HCEC 1CT (cell line): Measurements from ENCODE around the gene CBLC.
A peak's percentile ranks its signal among the peaks of the same experiment; 100 is the strongest.
"Not testable (repeated sequence)": the region's sequence is repeated elsewhere in the genome, so short reads cannot be mapped to it uniquely, and the experiment has no call there.

ENCODE experiments used
- DNase-seq: peaks from one replicate; pipeline ENCODE4 v3.0.0-alpha.2; 2017

Gene CBLC

DNA sequence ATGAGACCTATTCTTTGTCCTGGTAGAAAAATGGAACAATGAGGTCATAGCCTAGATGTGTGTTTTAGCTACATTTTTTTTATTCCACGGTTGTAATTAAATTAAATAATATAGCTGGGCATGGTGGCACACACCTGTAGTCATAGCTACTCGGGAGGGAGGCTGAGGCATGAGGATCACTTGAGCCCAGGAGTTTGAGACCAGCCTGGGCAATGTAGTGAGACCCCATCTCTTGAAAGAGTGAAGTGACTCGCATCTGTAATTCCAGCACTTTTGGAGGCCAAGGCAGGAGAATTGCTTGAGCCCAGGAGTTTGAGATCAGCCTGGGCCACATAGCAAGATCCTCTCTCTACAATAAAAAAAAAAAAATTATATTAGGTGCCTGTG is 11.7 kb upstream of the CBLC start:
- DNase-seq: no peak

DNA sequence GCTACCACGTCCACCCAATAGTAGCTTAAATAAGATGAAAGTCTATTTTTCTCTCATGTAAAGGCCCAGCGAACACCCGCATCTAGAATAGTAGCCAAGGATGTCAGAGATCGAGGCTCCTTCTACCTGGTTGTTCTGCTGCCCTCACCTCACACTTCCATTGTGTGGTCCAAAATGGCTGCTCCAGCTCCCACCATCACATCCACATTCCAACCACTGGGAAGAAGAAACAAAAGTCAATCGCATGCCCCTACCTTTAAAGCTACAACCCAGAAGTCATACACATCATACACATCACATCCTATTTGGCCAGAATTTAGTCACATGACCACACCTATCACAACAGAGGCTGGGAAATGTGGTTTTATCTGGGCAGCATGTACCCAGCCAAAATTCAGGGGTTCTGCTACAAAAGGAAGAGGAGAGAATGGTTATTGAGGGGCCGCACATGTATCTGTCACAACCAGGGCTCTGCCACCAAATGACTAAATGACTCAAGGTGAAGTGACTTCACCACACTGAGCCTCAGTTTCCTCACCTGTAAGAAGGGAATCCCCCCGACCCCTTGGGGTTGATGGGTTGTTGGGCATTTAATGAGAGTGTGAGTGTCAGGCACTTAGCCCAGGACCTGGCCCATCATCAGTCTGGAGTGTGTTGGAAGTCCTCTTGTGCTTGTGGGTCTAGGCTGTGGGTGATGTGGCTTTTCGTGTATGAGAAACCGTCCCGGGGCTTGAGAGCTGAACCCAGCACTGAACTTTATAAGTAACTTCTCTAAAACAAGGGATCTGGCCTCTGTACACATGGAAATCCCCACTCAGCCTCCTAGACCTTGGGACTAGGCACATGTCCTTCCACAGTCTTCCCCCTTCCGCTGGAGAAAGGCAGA is 10.2 kb upstream of the CBLC start:
- DNase-seq: no peak

DNA sequence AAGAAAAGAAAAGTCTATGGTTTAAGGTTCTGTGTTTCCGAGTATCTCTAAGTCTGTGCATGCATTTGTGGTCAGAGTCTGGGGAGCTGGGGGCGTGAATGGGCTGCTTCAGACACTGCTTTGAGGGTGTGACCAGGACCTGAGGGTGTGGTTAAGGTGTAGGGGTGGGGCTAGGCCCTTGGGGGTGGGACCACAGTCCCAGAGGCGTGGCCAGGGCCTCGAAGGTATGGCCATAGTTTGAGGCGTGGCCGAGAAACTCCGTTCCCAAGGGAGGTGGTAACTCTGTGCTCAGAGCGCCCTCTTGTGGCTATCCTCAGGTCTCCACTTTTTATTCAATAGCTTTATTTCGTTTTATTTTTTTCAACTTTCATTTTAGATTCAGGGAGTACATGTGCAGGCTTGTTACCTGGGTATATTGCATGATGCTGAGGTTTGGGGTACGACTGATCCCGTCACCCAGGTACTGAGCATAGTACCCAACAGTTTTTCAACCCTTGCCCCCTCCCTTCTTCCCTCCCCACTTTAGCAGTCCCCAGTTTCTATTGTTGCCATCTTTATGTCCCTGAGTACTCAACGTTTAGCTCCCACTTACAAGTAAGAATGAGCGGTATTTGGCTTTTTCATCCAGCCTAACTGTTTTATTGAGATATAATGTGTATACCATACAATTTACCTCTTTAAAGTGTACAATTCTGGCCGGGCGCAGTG is 7.0 kb upstream of the CBLC start:
- peak; percentile 89 for DNase-seq

DNA sequence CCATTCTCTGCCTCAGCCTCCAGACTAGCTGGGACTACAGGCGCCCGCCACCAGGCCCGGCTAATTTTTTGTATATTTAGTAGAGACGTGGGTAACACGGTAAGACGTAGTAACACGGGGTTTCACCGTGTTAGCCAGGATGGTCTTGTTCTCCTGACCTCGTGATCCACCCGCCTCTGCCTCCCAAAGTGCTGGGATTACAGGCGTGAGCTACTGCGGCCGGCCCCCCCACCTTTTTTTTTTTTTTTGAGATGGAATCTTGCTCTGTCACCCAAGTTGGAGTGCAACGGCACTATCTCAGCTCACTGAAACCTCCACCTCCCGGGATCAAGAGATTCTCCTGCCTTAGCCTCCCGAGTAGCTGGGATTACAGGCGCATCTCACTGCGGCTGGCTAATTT is 5.5 kb upstream of the CBLC start:
- not testable (repeated sequence) for DNase-seq

DNA sequence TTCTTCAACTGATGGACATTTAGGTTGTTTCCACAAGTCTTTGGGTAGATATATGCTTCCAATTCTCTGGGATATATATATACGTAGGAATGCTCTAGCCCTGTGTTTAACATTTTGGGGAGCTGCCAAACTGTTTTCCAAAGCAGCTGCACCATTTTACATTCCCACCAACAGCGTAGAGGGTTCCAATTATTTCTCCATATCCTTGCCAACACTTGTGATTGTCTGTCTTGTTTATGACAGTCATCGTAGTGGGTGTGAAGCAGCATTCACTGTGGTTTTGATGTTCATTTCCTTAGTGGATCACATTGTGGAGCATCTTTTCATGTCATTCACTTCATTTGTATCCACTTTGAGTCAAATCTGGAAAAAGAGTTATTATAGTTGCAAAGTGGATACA is 4.7 kb upstream of the CBLC start:
- DNase-seq: peak; percentile 29

DNA sequence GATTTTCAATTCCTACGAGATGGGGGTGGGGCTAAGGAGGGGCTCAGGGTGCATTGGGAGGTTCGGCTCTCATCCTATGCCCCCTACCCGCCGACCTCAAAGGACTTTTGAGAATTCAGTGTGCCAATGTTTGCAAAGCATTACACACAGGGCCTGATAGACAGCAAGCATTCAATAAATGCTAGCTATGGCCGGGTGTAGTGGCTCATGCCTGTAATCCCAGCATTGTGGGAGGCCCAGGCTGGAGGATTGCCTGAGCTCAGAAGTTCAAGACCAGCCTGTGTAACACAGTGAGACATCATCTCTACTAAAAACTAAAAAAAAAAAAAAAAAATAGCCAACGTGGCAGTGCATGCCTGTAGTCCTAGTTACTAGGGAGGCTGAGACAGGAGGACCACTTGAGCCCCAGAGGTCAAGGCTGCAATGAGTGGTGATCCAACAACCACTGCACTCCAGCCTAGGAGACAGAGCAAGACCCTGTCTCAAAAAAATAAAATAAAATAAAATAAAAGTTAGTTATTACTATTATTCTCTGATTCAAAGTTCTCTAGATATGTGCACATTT is 1.9 kb upstream of the CBLC start:
- DNase-seq: no peak

DNA sequence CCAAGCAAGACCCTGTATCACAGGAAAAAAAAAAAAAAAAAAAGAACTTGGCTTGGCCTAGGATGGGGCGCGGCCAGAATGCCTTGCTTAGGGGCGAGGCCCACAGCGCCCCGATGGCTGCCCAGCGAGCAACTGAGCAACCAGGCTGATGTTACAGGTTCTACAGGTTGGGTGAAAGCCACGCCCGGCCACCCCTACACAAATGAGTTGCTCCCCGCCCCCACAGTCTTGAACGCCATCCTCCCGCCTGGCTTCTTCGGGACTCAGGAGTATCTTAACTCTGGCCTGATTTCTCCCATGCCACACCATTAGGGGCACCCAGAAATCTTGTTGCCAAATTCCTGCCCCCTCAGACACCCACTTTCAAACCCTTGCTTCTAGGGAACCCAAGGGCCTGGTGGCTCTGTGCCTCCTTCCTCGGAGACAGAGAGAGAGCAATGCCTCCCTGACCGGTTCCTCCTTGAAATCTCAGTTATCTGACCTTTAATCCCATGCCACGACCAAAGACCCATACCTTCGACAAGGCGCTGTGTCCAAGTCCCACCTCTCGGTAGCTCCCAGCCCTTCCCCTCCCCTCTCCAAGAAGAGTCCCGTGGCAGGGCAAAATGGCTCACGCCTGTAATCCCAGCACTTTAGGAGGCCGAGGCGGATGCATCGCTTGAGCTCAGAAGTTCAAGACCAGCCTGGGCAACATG is 1.1 kb upstream of the CBLC start:
- no peak for DNase-seq

DNA sequence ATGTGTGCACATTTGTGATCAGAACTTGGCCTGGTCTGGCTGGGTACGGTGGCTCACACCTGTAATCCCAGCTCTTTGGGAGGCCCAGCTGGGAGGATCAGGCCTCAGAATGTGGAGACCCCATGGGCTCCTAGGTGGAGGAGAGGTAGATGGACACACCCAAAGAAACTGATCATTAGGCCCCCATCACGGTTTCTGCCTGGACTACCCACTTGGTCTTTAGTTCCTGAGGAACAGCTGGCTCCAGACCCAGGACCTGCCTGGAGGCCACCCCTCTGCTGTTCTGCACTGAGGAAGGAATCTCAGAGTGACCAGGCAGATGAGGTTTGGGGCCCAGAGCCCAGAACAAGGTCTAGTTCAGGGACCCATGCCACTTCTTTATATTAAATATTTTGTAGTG is 1.5 kb downstream of the CBLC start:
- DNase-seq: no peak

DNA sequence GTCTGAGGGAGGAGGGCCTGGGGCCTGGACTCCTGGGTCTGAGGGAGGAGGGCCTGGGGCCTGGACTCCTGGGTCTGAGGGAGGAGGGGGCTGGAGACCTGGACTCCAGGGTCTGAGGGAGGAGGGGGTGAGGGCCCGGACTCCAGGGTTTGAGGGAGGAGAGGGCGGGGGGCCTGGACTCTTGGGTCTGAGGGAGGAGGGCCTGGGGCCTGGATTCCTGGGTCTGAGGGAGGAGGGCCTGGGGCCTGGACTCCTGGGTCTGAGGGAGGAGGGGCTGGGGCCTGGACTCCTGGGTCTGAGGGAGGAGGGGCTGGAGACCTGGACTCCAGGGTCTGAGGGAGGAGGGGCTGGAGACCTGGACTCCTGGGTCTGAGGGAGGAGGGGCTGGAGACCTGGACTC is 4.0 kb downstream of the CBLC start:
- DNase-seq: not testable (repeated sequence)

DNA sequence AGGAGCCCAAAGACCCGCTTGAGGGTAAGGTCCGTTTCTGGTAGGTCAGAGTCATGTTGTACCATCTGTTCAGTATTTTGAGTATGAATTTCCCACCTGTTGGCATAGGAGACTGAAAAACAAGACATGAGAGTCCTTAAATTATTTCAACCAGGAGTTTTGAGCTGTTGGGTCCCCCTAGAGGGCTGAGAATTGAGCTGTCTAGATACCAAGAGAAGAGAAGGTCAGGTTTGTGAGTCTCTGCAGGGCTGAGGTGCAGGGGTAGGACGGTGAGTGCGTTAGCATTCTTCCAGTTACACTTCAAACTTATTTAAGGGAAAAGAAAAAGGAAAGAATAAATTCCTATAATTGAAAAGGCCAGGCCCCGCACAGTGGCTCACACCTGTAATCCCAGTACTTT is 5.0 kb downstream of the CBLC start:
- no peak for DNase-seq

DNA sequence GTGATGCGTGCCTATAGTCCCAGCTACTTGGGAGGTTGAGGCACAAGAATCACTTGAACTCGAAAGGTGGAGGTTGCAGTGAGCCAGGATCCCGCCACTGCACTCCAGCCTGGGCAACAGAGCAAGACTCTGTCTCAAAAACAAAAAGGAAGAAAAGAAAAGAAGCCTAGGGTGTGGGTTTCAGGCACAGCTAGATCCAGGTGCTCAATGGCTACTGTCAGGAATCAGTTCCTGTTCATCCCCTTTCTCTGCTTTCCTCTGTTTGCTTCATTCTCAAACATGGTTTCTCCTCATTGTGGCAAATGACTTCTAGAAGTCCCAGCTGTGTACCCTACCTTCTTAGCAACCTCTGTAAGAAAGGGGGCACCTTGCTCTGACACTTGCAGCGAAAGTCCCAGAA is 5.9 kb downstream of the CBLC start:
- no peak for DNase-seq

DNA sequence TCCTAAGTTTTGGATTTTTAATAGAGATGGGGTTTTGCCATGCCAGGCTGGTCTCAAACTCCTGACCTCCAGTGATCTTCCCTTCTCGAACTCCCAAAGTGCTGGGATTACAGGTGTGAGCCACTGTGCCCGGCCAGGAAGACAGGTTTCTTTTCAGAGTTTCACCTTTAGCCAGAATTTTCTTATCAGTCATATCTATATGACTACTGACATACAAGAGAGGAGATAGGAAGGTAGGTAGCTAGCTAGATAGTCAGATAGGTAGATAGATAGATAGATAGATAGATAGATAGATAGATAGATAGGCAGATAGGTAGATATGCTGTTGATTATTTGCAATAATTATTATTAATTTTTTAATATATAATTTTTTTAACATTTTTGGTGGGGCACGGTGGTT is 7.6 kb downstream of the CBLC start:
- no peak for DNase-seq

DNA sequence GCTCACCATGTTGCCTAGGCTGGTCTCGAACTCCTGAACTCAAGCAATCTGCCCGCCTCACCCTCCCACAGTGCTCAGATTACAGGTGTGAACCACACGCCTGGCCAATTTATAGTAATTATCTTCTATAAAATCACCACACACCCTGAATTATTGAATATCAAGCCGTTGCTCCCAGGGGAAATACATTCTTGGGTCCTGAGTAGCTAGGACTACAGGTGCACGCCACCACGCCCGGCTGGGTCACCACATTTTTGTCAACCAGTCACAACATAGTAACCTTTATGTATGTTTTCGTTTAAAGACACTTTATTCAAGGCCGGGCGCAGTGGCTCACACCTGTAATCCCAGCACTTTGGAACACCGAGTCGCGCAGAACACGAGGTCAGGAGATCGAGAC is 8.3 kb downstream of the CBLC start:
- DNase-seq: no peak

DNA sequence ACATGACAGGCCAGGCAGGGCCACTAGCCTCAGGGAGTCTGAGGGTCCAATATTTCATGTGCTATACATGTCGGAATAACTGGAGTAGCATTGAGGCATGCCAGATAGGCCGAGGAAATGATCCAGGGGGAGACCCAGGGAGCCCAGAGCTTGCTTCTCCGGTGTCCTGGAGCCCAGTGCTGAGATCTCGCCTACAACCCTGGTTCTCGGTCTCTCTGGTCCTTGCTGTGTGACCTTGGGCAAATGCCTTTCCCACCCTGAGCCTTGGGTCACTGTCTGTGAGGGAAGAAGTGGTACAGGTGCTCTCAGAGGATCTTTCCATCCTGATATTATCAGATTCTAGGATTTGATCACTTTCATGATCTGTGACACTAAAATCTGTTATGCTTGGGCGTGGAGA is 11.3 kb downstream of the CBLC start:
- no peak for DNase-seq

DNA sequence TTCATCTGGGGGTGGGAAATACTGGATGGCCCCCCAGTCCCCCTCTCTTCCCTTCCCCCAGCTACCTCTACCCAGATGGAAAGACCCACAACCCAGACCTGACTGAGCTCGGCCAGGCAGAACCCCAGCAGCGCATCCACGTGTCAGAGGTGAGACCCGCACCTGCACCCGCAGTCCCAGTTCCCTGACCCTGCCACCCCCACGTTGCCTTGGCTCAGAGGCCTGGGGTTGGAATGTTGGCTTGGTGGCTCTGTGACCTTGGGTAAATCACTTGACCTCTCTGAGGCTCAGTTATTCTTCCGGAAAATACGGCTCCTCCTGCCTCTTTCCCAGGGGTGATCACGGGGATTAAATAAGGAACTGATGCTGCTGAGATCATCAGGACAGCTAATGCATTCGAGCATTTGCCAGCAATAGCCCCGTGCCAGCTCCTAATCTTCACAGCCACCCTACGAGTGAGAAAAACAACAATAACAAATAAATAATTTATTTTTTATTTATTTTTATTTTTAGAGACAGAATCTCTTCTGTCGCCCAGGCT is 12.3 kb downstream of the CBLC start:
- DNase-seq: no peak

DNA sequence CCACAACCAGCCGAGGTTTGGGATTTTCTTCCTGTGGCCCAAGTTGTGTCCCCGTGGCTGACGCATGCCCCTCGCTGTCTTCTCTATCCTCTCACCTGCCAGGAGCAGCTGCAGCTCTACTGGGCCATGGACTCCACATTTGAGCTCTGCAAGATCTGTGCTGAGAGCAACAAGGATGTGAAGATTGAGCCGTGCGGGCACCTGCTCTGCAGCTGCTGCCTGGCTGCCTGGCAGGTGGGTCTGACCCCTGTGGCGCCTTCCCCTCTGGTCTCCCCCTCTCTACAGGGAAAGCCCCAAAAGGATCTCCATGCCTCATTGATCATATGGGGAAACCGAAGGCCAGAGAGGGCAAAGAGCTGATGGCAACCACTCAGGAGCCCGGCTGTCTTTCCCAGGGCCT is 14.6 kb downstream of the CBLC start:
- DNase-seq: no peak

DNA sequence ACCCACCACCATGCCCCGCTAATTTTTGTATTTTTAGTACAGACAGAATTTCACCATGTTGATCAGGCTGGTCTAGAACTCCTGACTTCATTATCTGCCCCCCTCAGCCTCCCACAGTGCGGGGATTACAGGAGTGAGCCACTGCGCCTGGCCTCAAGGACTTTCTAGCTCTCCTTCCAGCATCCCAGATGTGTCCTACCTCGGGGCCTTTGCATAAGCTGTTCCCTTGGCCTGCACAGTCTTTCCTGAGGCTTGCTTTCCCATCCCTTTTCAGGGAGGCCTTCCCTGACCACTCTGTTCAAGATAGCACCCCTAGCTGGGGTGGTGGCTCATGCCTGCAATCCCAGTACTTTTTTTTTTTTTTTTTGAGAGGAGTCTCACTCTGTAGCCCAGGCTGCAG is 16.9 kb downstream of the CBLC start:
- no peak for DNase-seq

DNA sequence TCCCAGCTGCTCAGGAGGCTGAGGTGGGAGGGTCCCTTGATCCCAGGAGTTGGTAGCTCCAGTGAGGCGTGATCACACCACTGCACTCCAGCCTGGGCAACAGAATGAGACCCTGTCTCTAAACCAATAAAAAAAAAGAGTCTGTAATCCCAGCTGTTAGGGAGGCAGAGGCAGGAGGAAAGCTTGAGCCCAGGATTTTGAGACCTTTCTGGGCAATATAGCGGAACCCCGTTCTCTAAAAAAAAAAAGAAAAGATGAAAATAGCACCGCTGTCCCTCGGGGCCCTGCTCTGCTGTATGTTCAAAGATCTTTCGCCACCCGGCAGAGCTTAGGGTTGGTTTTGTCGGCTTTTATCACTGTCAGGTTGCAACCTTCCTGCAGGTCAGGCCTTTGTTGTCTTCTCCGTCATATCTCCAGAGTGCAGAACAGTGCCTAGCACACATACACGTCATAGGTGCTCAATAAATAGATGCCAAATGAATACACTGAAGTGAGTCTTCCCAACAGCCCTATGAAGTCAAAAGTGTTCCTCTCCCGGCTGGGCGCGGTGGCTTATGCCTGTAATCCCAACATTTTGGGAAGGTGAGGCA is 17.8 kb downstream of the CBLC start:
- no peak for DNase-seq

DNA sequence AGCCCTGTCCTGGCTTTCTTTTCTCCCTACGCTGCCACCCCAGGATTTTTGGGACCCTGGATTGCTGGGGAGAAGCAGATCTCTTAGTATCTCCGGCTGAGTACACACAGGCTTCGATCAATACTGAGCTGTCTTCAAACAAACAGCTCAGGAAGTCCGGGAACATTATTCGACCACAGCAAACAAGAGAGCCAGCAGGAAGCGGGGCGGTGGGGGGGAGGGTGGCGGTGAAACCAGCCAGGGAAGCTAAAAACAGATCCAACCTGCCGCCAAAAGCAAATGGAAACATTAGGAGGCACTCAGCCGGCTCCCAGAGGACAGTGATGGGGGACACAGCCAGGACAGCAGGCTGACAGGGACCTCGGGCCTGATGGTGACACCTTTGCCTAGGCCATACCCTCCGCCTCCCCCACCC is 19.0 kb downstream of the CBLC start:
- no peak for DNase-seq

DNA sequence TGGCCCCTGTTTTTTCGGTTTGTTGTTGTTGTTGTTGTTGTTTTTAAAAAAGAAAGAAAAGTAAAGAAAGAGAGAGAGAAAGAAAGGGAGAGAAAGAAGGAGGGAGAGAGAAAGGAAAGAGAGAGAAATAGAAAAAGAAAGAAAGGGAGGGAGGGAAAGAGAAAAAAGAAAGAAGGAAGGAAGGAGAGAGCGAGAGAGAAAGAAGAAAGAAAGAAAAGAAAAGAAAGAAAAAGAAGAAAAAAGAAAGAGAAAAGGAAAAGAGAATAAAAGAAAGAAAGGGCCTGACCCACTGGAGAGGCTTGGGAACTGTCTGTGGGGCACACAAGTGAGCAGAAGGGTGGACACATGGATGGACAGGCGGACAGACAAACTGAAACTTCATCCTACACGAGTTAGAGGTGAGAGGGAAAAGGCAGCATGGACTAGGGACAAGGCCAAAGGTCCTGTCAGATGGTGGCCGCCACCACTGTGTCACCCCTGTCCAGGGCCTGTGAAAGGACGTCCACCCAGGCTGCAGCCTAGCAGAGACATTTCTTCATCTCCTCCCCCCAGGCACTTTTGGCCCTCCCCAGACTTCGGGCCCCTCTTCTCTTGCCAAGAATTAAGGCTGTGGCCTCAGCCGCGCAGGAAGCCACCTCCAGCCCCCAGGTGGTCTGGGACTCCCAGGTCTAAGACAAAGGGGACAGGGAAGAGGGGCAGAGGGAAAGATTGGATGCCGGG is 22.1 kb downstream of the CBLC start:
- DNase-seq: no peak

DNA sequence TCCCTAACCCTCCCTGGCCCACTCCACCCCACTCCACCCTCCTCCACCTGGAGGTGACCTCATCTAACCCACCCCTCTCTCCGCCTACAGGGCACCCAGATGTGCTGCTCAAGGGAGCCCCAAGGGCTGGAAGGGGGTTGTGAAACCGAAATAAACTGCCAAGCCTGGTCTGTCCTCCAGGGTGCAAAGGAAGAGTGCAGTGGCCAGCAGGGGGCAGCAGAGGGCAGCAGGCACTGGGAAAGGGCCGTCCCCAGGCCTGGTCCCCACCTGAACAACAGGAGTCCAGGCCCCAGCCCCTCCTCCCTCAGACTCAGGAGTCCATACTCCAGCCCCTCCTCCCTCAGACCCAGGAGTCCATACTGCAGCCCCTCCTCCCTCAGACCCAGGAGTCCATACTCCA is 22.8 kb downstream of the CBLC start:
- DNase-seq: peak; percentile 68
